Activated CD4-positive, alpha-beta T cell treated with anti-CD3 and anti-CD28 coated beads, Interleukin-2, amount 50 U/mL, for 24 hours (primary cell): Measurements from ENCODE around the gene WDR70.
"Not testable (repeated sequence)": the region's sequence is repeated elsewhere in the genome, so short reads cannot be mapped to it uniquely, and the experiment has no call there.

Experiments
- DNase-seq, 2 donors: peaks; one replicate each; pipeline ENCODE4 v3.0.0-alpha.2; 2020; ENCODE audit warnings: low read depth in 1 of 2, low spot score in 1 of 2

Gene WDR70

GRCh38 chr5:37568018-37568753 lies 189.1 kb downstream of the WDR70 start:
- no peak for DNase-seq

DNA sequence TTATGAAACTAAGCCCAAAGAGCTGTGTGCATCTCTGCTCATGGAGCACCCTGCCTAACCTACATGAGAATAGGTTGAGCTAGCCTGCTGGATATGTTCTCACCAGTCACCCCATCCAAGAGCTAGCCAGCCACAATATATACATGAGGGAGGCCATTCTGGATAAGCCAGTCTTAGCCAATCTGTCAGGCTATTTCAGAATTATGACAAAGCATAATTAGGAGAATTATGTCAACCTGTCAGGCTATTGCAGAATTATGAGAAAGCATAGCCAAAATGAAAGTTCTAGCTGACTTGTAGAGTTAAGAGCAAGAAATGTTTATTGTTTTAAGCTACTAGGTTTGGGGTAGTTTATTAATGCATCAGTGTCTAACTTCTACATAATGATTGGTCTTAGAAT lies 189.8 kb downstream of the WDR70 start:
- no peak for DNase-seq

GRCh38 chr5:37569466-37569865 lies 190.3 kb downstream of the WDR70 start:
- DNase-seq = no peak

- no peak for DNase-seq
These were observed 191.5 kb downstream of the WDR70 start for GRCh38 chr5:37570597-37570996.

DNA sequence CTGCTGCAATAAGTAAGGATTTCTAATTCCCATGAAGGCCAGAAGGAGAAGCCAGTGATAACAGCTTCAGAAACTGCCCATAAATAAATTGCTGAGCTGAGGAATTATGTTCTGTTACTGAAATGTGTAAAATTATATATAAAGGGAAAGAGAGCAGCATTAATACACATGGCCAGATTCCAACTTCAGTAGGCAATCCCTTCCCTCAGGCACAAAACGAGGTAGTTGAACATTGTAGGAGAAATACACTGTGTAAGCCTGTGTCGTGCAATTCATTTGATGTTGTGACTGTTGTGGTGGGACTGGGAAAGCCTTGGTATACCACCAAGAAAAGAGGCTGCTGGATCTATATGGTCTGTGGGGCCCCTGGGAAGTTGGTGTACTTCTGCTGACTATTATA lies 192.9 kb downstream of the WDR70 start:
- DNase-seq = no peak

- DNase-seq = no peak
These were observed 196.7 kb downstream of the WDR70 start for GRCh38 chr5:37575541-37576489.

DNA sequence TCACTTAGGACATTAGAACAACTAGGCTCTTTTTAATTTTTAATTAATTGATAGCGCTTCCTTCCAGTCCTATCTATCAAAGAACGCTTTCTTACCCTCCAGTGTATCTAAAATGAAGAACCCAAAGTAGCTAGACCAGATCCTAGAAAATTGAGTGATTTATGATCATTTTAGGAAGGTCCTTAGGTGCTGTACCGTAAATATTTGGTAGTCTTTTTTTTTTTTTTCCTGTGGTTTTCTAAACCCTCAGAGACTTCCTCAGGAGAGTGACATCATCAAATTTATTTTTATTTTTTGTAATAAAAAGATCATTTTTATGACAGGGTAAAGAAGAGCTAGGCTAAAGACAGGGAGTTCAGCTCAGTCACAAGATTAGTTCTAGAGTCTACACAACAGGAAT lies 197.4 kb downstream of the WDR70 start:
- no peak for DNase-seq

GRCh38 chr5:37578176-37578575 lies 199.1 kb downstream of the WDR70 start:
- no peak for DNase-seq

DNA sequence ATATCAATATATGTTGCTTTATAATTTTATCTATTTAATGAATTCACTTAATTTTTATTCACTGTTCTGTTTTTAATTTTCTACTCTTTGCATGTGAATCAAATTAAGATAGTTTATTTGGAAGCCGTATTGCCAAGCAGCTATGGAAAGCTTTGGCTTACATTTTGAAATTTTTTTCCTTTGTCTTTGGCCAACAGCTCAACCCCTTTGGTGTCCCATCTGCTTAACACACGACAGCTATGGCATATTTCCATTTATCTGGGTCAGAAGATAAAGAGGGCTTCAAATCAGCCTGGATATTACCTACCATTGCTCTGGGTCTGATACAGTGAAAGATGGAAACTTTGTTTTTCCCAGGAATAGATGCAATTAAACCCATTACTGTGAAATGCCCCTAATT lies 201.0 kb downstream of the WDR70 start:
- DNase-seq = no peak

DNA sequence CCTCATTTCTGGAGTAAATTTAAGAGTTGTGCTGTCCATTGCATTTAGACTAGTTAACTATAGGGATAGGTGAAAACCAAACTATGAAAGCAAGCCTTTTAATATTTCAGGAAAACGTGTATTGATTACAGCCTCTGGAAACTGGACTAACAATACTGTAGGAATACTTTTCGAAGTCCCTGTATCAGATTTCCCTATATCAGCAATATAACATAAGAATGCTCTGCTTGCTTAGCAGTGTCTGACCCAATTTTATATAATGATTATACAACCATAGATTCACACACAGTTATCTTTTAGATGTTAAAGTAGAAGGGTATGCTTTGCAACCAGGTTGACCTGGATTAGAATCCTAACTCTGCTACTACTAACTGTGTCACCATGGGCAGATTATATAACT lies 203.1 kb downstream of the WDR70 start:
- DNase-seq = no peak

DNA sequence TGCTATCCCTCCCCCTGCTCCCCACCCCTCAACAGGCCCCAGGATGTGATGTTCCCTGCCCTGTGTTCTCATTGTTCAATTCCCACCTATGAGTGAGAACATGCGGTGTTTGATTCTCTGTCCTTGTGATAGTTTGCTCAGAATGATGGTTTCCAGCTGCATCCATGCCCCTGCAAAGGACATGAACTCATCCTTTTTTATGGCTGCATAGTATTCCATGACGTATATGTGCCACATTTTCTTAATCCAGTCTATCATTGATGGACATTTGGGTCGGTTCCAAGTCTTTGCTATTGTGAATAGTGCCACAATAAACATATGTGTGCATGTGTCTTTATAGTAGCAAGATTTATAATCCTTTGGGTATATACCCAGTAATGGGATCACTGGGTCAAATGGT lies 214.2 kb downstream of the WDR70 start:
- not testable (repeated sequence) for DNase-seq

DNA sequence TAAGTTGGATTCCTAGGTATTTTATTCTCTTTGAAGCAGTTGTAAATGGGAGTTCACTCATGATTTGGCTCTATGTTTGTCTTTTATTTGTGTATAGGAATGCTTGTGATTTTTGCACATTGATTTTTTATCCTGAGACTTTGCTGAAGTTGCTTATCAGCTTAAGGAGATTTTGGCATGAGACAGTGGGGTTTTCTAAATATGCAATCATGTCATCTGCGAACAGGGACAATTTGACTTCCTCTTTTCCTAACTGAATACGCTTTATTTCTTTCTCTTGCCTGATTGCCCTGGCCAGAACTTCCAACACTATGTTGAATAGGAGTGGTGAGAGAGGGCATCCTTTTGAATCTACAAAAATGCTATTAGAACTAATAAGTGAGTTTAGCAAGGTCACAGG lies 215.7 kb downstream of the WDR70 start:
- not testable (repeated sequence) for DNase-seq

GRCh38 chr5:37598733-37599132 lies 219.6 kb downstream of the WDR70 start:
- no peak for DNase-seq

DNA sequence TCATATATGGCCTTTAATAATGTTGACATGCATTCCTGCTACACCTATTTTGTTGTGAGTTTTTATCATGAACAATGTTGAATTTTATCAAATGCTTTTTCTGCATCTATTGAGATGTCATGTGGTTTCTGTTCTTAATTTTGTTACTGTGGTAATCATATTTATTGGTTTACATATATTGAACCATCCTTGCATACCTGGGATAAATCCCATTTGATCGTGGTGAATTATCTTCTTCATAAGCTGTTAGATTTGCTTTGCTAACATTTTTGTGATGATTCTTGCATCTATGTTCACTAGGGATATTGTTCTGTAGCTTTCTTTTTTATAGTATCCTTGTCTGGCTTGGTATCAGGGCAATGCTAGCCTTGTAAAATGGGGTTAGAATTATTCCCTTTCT lies 222.0 kb downstream of the WDR70 start:
- DNase-seq = no peak

- DNase-seq = no peak
These were observed 224.0 kb downstream of the WDR70 start for GRCh38 chr5:37603072-37603471.

GRCh38 chr5:37604290-37604689 lies 225.2 kb downstream of the WDR70 start:
- DNase-seq = no peak

DNA sequence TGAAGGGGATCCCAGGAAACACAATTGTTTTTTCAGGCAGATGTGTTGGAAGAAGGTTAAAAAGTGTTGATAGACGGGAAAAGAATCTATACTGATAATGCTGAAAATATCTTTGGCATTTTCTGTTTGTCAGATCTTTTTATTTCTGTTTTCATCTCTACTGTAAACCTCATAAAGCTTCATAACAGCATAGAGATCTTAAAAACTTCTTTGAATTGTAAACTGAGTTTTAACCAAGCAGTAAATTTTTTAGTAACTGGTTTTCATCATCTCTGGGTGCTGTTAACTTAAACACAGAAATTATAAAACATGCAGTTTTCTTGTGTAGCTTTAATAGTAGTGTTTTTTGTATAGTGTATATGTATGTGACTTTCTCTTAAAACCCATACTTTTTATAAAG lies 227.0 kb downstream of the WDR70 start:
- DNase-seq = no peak

GRCh38 chr5:37606632-37607248 lies 227.6 kb downstream of the WDR70 start:
- no peak for DNase-seq

DNA sequence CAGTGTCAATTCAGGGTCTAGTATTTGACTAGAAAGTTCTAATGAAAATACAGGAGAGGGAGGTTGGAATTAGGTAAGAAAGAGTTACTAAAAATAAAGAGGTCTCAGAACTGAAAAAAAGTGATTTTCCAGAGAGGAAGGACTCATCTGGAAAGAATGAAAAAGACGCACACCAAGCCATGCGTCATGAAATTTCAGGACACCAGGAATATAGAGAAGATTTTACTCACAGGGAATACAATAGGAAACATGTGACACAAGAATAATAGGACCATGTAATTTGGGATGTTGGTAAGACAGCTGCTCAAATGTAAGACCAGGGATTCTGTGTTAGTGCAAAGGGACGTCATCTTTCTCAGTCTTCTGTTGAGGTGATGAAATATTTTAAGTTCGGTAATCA lies 236.1 kb downstream of the WDR70 start:
- DNase-seq = no peak

DNA sequence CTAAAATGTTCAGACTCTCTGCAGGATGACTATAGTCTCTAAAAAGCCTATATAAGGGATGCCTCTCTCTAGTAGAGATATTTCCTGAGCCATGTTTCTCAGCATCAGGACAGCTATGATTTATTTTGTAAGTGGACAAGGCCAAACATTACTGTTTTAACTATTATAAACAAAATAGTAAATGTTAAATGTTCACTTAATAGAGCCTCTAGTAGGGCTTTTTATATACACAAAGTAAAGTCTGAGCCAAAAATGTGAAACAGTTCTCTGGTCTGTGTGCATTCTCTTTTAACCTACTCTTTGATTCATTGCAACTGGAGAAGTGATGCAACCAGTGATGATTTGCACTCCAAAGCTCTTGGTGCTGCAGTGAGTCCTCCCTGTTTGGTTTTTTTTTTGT lies 240.2 kb downstream of the WDR70 start:
- DNase-seq = no peak

- DNase-seq = not testable (repeated sequence)
These were observed 243.2 kb downstream of the WDR70 start for GRCh38 chr5:37622354-37622753.

DNA sequence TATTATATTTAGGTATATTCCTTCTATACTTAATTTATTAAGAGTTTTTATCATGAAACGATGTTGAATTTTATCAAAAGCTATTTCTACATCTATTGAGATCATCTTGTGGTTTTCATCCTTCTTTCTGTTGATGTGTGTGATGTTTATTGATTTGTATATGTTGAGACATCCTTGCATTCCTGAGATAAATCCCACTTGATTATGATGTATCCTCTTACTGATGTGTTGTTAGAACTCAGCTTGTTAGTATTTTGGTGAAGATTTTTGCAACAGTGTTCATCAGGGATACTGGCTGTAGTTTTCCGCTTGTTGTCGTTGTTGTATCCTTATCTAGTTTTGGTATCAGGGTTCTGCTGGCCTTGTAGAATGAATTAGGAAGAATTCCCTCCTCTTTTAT lies 247.1 kb downstream of the WDR70 start:
- no peak for DNase-seq
